GDM1 (cell line): ENCODE data around the gene CNDP2.
"Not testable (repeated sequence)": the region's sequence is repeated elsewhere in the genome, so short reads cannot be mapped to it uniquely, and the experiment has no call there.

Experiments
- DNase-seq: peaks from one replicate; lab custom pipeline; 2025; lab: John Stamatoyannopoulos, UW

Gene CNDP2

GRCh38 chr18:74500774-74501173, 4.6 kb downstream of the CNDP2 start:
- not testable (repeated sequence) for DNase-seq

- DNase-seq: no peak
Measured at GRCh38 chr18:74501386-74501785, 5.2 kb downstream of the CNDP2 start.

GRCh38 chr18:74503137-74503536, 7.0 kb downstream of the CNDP2 start:
- no peak for DNase-seq

GRCh38 chr18:74505776-74506175, 9.6 kb downstream of the CNDP2 start:
- no peak for DNase-seq

GRCh38 chr18:74506448-74507084, 10.4 kb downstream of the CNDP2 start:
- no peak for DNase-seq

- no peak for DNase-seq
Measured at GRCh38 chr18:74507097-74507881, 11.1 kb downstream of the CNDP2 start.

- DNase-seq: no peak
Measured at GRCh38 chr18:74507927-74508326, 11.8 kb downstream of the CNDP2 start.

- DNase-seq: no peak
Measured at GRCh38 chr18:74508366-74508765, 12.2 kb downstream of the CNDP2 start.

- no peak for DNase-seq
Measured at GRCh38 chr18:74508821-74509225, 12.7 kb downstream of the CNDP2 start.

GRCh38 chr18:74509856-74510769, 13.9 kb downstream of the CNDP2 start:
- no peak for DNase-seq

- DNase-seq: no peak
Measured at GRCh38 chr18:74510770-74511095, 14.6 kb downstream of the CNDP2 start.

GRCh38 chr18:74511823-74512222, 15.7 kb downstream of the CNDP2 start:
- no peak for DNase-seq

GRCh38 chr18:74512321-74513053, 16.3 kb downstream of the CNDP2 start:
- DNase-seq: no peak

- DNase-seq: no peak
Measured at GRCh38 chr18:74513149-74513882, 17.2 kb downstream of the CNDP2 start.

- DNase-seq: no peak
Measured at GRCh38 chr18:74513883-74514205, 17.7 kb downstream of the CNDP2 start.

- no peak for DNase-seq
Measured at GRCh38 chr18:74514860-74515495, 18.8 kb downstream of the CNDP2 start.

- DNase-seq: no peak
Measured at GRCh38 chr18:74515620-74516231, 19.6 kb downstream of the CNDP2 start.

- no peak for DNase-seq
Measured at GRCh38 chr18:74516271-74517235, 20.4 kb downstream of the CNDP2 start.

GRCh38 chr18:74517236-74517630, 21.1 kb downstream of the CNDP2 start:
- DNase-seq: no peak
